GM18909 (cell line): Measurements from ENCODE around the gene TBX15.

Source experiments
- ATAC-seq: cut with Tn5 transposase; IDR thresholded peaks from one replicate; pipeline ENCODE4 v1.9.1; 2021; ENCODE audit warnings: mild to moderate bottlenecking; ENCODE audit not compliant: unreplicated experiment, poor library complexity

TBX15 gene

GRCh38 chr1:118900643-118901440 lies 87.3 kb downstream of the TBX15 start:
- ATAC-seq = no peak

DNA sequence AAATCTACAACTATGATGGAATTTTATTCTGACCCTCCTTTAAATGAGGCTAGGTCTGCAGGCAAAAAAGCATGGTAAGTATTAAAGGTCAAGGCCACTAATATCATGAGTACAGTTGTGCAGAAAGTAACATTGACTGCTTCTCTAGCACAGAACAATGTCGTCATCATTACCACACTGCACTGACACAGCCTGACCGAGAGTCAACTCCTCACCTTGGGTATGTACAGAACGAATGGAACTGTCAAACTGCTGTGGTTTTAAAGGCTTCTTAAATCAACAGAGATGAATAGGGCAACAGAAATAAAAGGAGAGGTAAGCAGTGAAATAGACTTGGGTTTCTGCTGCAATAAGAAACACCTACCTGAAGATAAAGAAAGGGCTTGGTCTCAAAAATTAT lies 88.8 kb downstream of the TBX15 start:
- no peak for ATAC-seq

DNA sequence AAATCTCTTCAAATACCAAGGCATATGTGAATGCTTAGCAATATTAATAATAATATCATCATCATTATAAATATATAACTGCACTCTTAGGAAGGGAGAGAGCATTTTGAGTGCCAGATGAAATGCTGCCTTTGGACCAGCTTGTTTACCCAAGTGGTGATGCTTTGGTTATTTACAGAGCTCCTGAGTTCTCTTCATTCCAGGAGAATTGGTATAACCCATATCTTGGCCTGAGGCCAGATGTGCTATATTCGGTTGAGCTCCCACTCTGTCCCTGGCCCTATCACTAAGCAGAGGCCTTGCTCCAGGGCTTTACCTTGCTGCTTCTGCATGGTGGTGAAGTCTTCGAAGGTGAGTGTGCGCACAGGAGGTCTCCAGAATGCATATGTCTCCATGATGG lies 89.4 kb downstream of the TBX15 start:
- no peak for ATAC-seq

GRCh38 chr1:118896416-118896815 lies 91.7 kb downstream of the TBX15 start:
- ATAC-seq = no peak

GRCh38 chr1:118894836-118895235 lies 93.3 kb downstream of the TBX15 start:
- no peak for ATAC-seq

GRCh38 chr1:118890851-118891384 lies 97.2 kb downstream of the TBX15 start:
- ATAC-seq = no peak

DNA sequence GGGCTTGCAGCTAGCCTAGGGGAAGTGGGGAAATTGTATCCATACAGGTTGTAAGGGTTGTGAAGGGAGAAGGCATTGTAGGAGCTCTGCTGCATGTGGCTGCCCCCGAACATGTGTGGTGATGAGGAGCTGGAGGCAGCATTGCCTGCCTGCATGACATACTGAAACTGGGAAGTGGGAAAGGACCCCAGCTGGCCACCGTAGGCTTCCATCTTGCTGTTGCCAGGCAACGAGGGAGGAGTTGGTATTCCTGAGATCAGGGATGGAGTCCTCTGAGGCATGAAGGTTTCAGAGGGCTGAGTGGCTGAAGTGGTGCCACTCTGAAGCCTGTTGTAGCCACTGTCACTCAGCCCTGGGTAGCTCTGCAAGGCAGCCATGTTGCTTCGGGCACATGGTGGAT lies 103.2 kb downstream of the TBX15 start:
- no peak for ATAC-seq

- ATAC-seq = no peak
These were observed 106.4 kb downstream of the TBX15 start for GRCh38 chr1:118881751-118882150.

DNA sequence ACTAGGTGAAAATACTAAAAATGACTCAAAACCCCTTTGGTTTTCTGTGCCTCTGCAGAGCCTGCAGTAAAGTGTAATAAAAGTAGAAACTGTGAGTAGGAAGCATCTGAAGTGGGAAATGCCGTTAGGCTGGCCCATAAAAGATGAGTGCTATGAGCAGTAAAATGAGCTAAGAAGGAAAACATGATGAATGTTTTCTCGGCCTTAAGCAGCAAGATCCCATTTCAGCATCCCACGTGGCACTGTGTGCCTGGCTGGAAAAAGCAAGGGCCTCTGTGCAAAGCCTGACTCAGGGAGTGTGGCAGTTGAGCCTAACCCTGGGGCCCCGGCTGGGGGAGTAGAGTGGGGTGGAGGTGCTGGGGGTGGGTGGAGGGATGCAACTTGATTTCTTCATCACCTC lies 109.5 kb downstream of the TBX15 start:
- ATAC-seq = no peak

DNA sequence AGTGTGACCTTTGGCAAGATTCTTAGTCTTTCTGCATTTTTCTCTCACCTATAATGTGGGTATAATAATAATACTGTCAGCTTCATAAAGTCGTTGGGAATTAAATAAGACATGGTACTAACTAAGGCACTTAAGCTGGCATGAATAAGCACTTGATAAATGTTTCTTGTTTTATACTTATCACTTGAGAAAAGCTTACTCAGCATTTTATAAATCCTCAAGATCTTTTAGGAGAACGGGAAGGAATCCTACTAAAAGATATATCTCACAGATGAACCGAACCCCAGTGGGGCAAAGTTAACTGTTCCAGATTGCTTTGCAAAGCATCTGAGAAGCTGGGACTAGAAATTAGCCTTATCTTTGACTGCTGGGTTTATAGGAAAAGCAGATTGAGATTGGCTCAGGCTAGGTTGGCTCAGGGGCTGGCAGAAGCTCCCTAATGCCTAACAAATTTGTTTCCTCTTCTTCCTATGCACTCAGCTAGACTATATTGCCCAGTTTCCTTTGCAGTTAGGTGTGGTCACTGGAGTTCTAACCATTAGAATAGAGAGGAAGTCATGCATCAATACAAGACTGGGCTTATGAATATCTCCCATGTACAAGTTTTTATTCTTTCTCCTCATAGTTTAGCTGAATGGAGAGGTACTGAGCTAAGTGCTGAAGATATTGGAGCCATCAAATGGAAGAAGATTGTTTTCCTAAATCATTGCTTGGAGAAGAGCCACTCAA lies 110.3 kb downstream of the TBX15 start:
- ATAC-seq = no peak

GRCh38 chr1:118871582-118872171 lies 116.5 kb downstream of the TBX15 start:
- ATAC-seq = no peak

DNA sequence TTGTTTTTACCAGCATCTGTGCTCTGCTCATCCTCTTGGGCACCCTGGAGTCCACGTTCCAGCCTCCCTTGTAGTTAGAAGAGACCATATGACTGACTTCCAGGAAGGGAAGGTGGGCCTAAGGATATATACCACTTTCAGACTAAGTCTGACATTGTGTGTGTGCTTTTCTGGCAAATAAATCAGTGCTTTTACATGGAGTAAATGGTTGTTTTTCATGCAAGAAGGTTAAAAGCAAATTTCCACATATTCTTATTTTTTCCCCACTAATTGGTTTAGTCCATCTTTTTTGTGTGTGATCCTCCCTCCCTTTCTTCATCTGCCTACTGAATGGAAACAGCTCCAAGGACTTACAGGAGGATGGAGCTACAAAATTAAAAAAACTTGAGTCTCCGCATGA lies 119.8 kb downstream of the TBX15 start:
- ATAC-seq = no peak

GRCh38 chr1:118866330-118866729 lies 121.8 kb downstream of the TBX15 start:
- ATAC-seq = no peak

- no peak for ATAC-seq
These were observed 124.5 kb downstream of the TBX15 start for GRCh38 chr1:118863688-118864087.

- peak; percentile 67 for ATAC-seq
These were observed 125.4 kb downstream of the TBX15 start for GRCh38 chr1:118862755-118863154.

- ATAC-seq = no peak
These were observed 126.9 kb downstream of the TBX15 start for GRCh38 chr1:118861216-118861615.

DNA sequence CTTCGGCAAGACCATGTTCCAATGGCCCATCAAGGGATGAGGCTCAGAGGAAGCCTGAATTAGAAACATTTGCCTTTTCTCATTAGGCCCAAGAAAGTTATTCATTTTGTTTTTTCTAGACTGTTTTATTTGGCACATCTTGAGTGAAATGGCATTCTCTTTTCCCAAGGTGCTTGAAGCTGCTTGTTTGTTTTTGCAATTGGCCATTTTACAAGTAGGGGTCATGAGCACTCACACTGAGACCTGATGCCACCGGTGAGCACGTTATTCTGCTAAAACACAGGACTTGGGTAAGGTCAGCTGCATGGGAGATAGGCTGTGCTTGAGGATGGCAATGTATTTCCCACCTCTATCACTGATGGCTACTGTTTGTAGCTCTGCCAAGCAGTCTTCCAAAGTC lies 128.1 kb downstream of the TBX15 start:
- no peak for ATAC-seq

- ATAC-seq = no peak
These were observed 141.7 kb downstream of the TBX15 start for GRCh38 chr1:118846443-118846842.

DNA sequence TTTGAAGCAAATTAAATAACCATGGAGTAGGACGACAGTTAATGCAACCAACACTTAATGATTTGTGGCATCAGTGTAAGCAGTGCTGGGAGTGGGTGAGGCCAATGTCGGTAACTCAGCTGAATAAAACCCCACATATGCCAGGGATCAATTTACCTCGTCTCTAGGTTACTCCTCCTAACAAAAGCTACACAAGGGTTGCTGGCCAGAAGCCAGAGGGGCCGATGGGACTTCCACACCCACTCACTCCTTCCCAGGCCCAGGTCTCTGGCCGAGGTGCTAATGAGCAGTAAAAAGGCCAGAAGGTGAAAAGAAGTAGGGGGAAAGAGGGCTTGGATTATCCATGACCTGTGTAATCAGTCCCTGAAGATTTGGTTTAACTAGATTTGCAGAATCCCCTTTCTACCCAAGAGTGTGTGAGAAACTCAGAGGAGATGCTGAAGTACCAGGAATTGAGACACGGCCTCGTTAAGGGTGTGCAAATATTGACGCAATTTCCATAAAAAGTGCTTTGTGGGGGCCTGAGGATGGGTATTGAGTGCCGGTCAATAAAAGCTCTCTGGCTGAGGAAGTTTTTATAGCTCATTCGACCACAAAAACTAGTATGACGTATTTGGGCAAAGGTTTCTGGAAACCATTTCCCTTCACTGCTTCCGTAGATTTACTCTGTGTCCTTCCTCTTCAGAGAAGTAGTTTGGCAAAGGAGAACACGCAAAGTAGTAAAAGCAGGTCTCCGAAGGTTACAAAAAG lies 145.5 kb downstream of the TBX15 start:
- ATAC-seq = no peak

DNA sequence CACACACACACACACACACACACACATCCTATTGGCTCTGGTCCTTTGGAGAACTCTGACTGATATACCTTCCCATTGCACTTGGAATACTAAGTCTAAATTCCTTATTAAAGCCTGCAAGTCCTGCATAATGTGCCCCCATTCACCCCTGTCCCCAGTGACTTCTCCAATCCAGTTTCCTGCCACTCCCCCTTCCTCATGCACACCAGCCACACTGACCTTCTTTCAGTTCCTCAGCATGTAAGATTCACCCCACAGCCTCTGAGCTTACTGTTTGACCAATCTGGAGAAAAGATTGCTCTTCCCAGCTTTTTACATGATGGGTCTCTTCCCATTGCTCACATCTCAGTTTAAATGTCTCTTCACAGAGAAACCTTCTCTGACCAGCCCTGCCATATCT lies 146.6 kb downstream of the TBX15 start:
- ATAC-seq = peak; percentile 59
